Measurements from ENCODE around the gene CEP192. TPM values are rescaled to one million over a fixed set of nuclear protein-coding genes. Genes with fewer than 3 reads are reported as not detected.

CEP192 gene
- total and polyA plus RNA-seq, 2 of the 13 experiments (the other 11 are each of a cell fraction or from before 2014, with no cell fraction given) = 15.3 to 24.7 TPM

- TF ChIP-seq ATM (IDR thresholded peaks at IDR 0.05; ENCODE audit: borderline replicate concordance) (no peak), EZH2 (conservative IDR thresholded peaks at IDR 0.05; ENCODE audit: low read depth, low read length) (no peak), XBP1 (CRISPR knock-in tag; IDR thresholded peaks at IDR 0.05) (no peak), CHCHD3 (CRISPR knock-in tag; IDR thresholded peaks at IDR 0.05) (peak; percentile 94; the same call in 1 of the 2 replicates), JUNB (CRISPR knock-in tag; IDR thresholded peaks at IDR 0.05; ENCODE audit: borderline replicate concordance) (peak; percentile 68; the same call in 1 of the 2 replicates), ZNF878 (CRISPR knock-in tag; IDR thresholded peaks at IDR 0.05) (0 out of 2 replicates have a peak, but pooled peaks have one; percentile 63), RFXANK (CRISPR knock-in tag; IDR thresholded peaks at IDR 0.05) (no peak), PHF8 (CRISPR knock-in tag; IDR thresholded peaks at IDR 0.05) (peak; percentile 92), KDM4B (CRISPR knock-in tag; IDR thresholded peaks at IDR 0.05) (peak; percentile 89), ZSCAN5A (CRISPR knock-in tag; IDR thresholded peaks at IDR 0.05; ENCODE audit: borderline replicate concordance) (0 out of 2 replicates have a peak, but pooled peaks have one; percentile 64), POLR2A (IDR thresholded peaks at IDR 0.05; ENCODE audit: insufficient read depth in 1 of 2, low read depth in 2 of 2, low read length in 2 of 2) (peak; percentile 73 to 83), SUZ12 (IDR thresholded peaks at IDR 0.05; ENCODE audit: low read depth, low read length) (no peak), ZNF550 (CRISPR knock-in tag; IDR thresholded peaks at IDR 0.05; ENCODE audit: borderline replicate concordance) (no peak), SIN3A (IDR thresholded peaks at IDR 0.05; ENCODE audit: borderline replicate concordance, low read depth, low read length) (peak; percentile 89; the same call in 1 of the 2 replicates), DZIP1 (CRISPR knock-in tag; IDR thresholded peaks at IDR 0.05) (peak; percentile 90; the same call in 1 of the 2 replicates), KDM6A (CRISPR knock-in tag; IDR thresholded peaks at IDR 0.05; ENCODE audit: low read depth) (0 out of 2 replicates have a peak, but pooled peaks have one; percentile 37), ZNF709 (CRISPR knock-in tag; IDR thresholded peaks at IDR 0.05) (peak; percentile 99), DBP (CRISPR knock-in tag; IDR thresholded peaks at IDR 0.05; ENCODE audit: not compliant biosample characterization) (peak; percentile 93), ZNF83 (CRISPR knock-in tag; IDR thresholded peaks at IDR 0.05; ENCODE audit: borderline replicate concordance) (peak; percentile 72; the same call in 1 of the 2 replicates), NFATC3 (CRISPR knock-in tag; IDR thresholded peaks at IDR 0.05) (peak; percentile 91), THAP11 (CRISPR knock-in tag; IDR thresholded peaks at IDR 0.05) (peak; percentile 80), MTF1 (CRISPR knock-in tag; IDR thresholded peaks at IDR 0.05) (peak; percentile 92), IRX3 (CRISPR knock-in tag; IDR thresholded peaks at IDR 0.05; ENCODE audit: borderline replicate concordance, low read depth) (peak; percentile 94), ZKSCAN1 (IDR thresholded peaks at IDR 0.05; ENCODE audit: low read length) (no peak), ZNF335 (CRISPR knock-in tag; IDR thresholded peaks at IDR 0.05) (no peak; the same call in 1 of the 2 replicates), HHEX (CRISPR knock-in tag; IDR thresholded peaks at IDR 0.05) (no peak), ZNF3 (CRISPR knock-in tag; IDR thresholded peaks at IDR 0.05) (no peak), STAT5B (CRISPR knock-in tag; IDR thresholded peaks at IDR 0.05) (no peak), ARID2 (CRISPR knock-in tag; IDR thresholded peaks at IDR 0.05; ENCODE audit: borderline replicate concordance) (peak; percentile 73; the same call in 1 of the 2 replicates)
These were observed 42.9 kb upstream of the CEP192 start (continued) for GRCh38 chr18:12948050-12948804.

All from HepG2 (cell line).